Psoas muscle (tissue), 8 donors: Measurements from ENCODE around the gene RAB3C. TPM values are rescaled to one million over a fixed set of nuclear protein-coding genes. Genes with fewer than 3 reads are reported as not detected.

ENCODE experiments used
- ATAC-seq, 4 donors: fragments of 200-7000 bp; cut with Tn5 transposase; one replicate each; pipeline ENCODE4 v1.9.1; 2020; ENCODE audit warnings: moderate library complexity in 3 of 4, mild to moderate bottlenecking in 2 of 4
- DNase-seq, 2 donors: peaks; one replicate each; pipeline ENCODE4 v3.0.0-alpha.2; 2020
- H3K27ac ChIP-seq: fragments of 200-600 bp; one replicate; pipeline ENCODE4 v1.8.0; 2022
- H3K27me3 ChIP-seq, 3 donors: fragments of 200-600 bp in 1 of 3; one replicate each; pipeline versions ENCODE4 v1.6.1 to v1.8.0; 2013 to 2022; ENCODE audit warnings: low read length in 2 of 3, mild to moderate bottlenecking in 2 of 3, moderate library complexity in 1 of 3; ENCODE audit not compliant: insufficient read depth in 3 of 3
- H3K36me3 ChIP-seq, 2 donors: fragments of 200-600 bp in 1 of 2; one replicate each; pipeline versions ENCODE4 v1.6.1 to v1.8.0; 2013 to 2022; ENCODE audit warnings: low read depth in 1 of 2, mild to moderate bottlenecking in 1 of 2, moderate library complexity in 1 of 2; ENCODE audit not compliant: insufficient read depth in 1 of 2
- H3K4me1 ChIP-seq: fragments of 200-600 bp; one replicate; pipeline ENCODE4 v1.8.0; 2022
- H3K4me3 ChIP-seq: fragments of 200-600 bp; one replicate; pipeline ENCODE4 v1.8.0; 2022; ENCODE audit warnings: mild to moderate bottlenecking
- H3K9me3 ChIP-seq: fragments of 200-600 bp; one replicate; pipeline ENCODE4 v1.8.0; 2022
- CTCF ChIP-seq: fragments of 200-600 bp; IDR thresholded peaks from one replicate; pipeline ENCODE4 v1.8.0; 2022; ENCODE audit warnings: antibody characterized with exemption
- WGBS, 3 donors: extraction: QIAGEN DNeasy Blood & Tissue Kit; methylation state at CpG; one replicate each; pipeline versions ENCODE4 v1.1.6 to v1.1.7; 2013; 5-methylcytosine and 5-hydroxymethylcytosine counted together
- intact Hi-C, 2 donors: fragments of 100-400 bp; cut with DNase I; formaldehyde crosslinking; loops; one replicate each; pipeline versions ENCODE4 v1.11.0 to v1.14.2; 2022
- polyA plus RNA-seq, 3 donors: library from polyadenylated mRNA; stranded (reverse); fragments of 200-250 nt; gene quantifications; one replicate each; pipeline ENCODE4 v1.2.3, GENCODE V29; 2013
- total RNA-seq, 4 donors: library from RNA; stranded (reverse); fragmentation: NEBNext Ultra II Directional in 2 of 4; extraction: Animal tissue kit (Norgen Biotek cat#: 25700) in 2 of 4; gene quantifications; one replicate each; pipeline versions ENCODE4 v1.2.1 to v1.2.4, GENCODE V29; 2021 to 2023
- donor health status: healthy with polysubstance abuse.
- donor health status: DM: no; HTN: no; CAD: no; lungs with moderate emphysema.
- donor health status: Bipolar disorder and iron deficiency.
- donor health status: healthy.
- donor health status: DM: yes; HTN: yes; CAD: no.
- donor health status: DM: no; HTN: no; CAD: no.
- donor health status: DM: no; HTN: no; CAD: no.
- donor health status: DM: yes; HTN: yes; CAD: no.

The RAB3C gene
- total and polyA plus RNA-seq, 7 donors = 0.16 to 2.2 (median 0.62) TPM

- Histone ChIP-seq H3K36me3 (no peaks in the 10 kb centered on the region), H3K27me3 (no peaks in the 10 kb centered on the region), H3K4me1 (no peaks in the 10 kb centered on the region), H3K4me3 (no peak overlapping the region), H3K27ac (no peak overlapping the region), H3K9me3 (peaks cover under 1% of the 10 kb centered on the region)
- TF ChIP-seq CTCF = no peak
- DNase-seq (no peak), ATAC-seq (no peak)
- intact Hi-C loops = no loop called here
Observed at GRCh38 chr5:58834242-58835225, 251.7 kb downstream of the RAB3C start.

- H3K9me3 ChIP-seq = peaks cover 9% of the 10 kb centered on the region
- whole genome bisulfite sequencing, 3 donors = 77 to 82% (median 80%) methylated on average over 3 of the region's 3 CpGs
- ATAC-seq = no peak
- H3K4me3 ChIP-seq = no peak overlapping the region
- H3K4me1 ChIP-seq = no peaks in the 10 kb centered on the region
- peaks cover 0 to 4% (median 0%) of the 10 kb centered on the region in 3 donors for H3K27me3 ChIP-seq
- no peak for TF ChIP-seq CTCF
- intact Hi-C loops = no loop called here
- no peaks in the 10 kb centered on the region for H3K36me3 ChIP-seq
- no peak overlapping the region for H3K27ac ChIP-seq
- no peak for DNase-seq
Observed at GRCh38 chr5:58836351-58836750, 253.5 kb downstream of the RAB3C start.

- DNase-seq (no peak), ATAC-seq (no peak)
- no peak overlapping the region for H3K4me3 ChIP-seq
- intact Hi-C loops = no loop called here
- no peaks in the 10 kb centered on the region for H3K36me3 ChIP-seq
- no peak overlapping the region for H3K27ac ChIP-seq
- peaks cover 0 to 4% (median 0%) of the 10 kb centered on the region in 3 donors for H3K27me3 ChIP-seq
- H3K9me3 ChIP-seq = peaks cover 9% of the 10 kb centered on the region
- no peak for TF ChIP-seq CTCF
- H3K4me1 ChIP-seq = no peaks in the 10 kb centered on the region
Observed at GRCh38 chr5:58838729-58839128, 255.9 kb downstream of the RAB3C start.

DNA sequence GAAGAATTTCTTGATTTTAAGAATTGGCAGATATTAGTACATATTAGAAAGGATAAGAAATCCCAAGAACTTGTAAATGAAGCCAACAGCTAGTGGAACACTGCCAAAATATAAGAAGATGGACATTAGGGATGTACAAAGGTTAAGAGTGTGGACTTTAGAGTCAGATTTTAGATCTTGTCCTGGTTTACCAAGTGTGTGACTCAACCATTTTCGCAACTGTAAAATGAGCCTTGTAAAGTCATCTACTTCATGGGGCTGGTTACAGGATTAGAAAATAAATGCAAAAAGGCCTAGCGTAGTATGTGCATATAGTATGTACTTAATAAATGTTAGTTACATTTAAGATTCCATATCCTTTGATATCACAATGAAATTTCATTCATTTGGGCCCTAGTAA is 260.0 kb downstream of the RAB3C start:
- Histone ChIP-seq H3K27me3 (peaks cover 0 to 4% (median 0%) of the 10 kb centered on the region in 3 donors), H3K27ac (no peak overlapping the region), H3K9me3 (peaks cover 9% of the 10 kb centered on the region), H3K4me3 (no peak overlapping the region), H3K4me1 (no peaks in the 10 kb centered on the region), H3K36me3 (no peaks in the 10 kb centered on the region)
- ATAC-seq = no peak
- DNase-seq = no peak
- 91 to 96% (median 95%) methylated on average over 2 of the region's 2 CpGs for WGBS, 3 donors
- intact Hi-C loops = no loop called here
- TF ChIP-seq CTCF = no peak
